ENCODE measurements around the gene UPF1.

- TF ChIP-seq POLR2A (IDR thresholded peaks at IDR 0.05; ENCODE audit: low read length), result no peak
- TF ChIP-seq, protein P1, sequence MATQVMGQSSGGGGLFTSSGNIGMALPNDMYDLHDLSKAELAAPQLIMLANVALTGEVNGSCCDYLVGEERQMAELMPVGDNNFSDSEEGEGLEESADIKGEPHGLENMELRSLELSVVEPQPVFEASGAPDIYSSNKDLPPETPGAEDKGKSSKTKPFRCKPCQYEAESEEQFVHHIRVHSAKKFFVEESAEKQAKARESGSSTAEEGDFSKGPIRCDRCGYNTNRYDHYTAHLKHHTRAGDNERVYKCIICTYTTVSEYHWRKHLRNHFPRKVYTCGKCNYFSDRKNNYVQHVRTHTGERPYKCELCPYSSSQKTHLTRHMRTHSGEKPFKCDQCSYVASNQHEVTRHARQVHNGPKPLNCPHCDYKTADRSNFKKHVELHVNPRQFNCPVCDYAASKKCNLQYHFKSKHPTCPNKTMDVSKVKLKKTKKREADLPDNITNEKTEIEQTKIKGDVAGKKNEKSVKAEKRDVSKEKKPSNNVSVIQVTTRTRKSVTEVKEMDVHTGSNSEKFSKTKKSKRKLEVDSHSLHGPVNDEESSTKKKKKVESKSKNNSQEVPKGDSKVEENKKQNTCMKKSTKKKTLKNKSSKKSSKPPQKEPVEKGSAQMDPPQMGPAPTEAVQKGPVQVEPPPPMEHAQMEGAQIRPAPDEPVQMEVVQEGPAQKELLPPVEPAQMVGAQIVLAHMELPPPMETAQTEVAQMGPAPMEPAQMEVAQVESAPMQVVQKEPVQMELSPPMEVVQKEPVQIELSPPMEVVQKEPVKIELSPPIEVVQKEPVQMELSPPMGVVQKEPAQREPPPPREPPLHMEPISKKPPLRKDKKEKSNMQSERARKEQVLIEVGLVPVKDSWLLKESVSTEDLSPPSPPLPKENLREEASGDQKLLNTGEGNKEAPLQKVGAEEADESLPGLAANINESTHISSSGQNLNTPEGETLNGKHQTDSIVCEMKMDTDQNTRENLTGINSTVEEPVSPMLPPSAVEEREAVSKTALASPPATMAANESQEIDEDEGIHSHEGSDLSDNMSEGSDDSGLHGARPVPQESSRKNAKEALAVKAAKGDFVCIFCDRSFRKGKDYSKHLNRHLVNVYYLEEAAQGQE (IDR thresholded peaks at IDR 0.05), result no peak
- no peak for TF ChIP-seq CTCF (IDR thresholded peaks at IDR 0.05)
- TF ChIP-seq USF2 (IDR thresholded peaks at IDR 0.05), result no peak
- TF ChIP-seq KDM1A (IDR thresholded peaks at IDR 0.05; ENCODE audit: low read depth), result no peak
- TF ChIP-seq RFX5 (IDR thresholded peaks at IDR 0.05), result no peak
- no peak for TF ChIP-seq TP53 (CRISPR knock-in tag; IDR thresholded peaks at IDR 0.05)
- no peak for TF ChIP-seq MAFK (IDR thresholded peaks at IDR 0.05; ENCODE audit: partially characterized antibody)
- TF ChIP-seq HDAC2 (IDR thresholded peaks at IDR 0.05), result no peak
- TF ChIP-seq HOXB13 (CRISPR knock-in tag; IDR thresholded peaks at IDR 0.05; ENCODE audit: low read depth), result no peak
- no peak for TF ChIP-seq EP300 (IDR thresholded peaks at IDR 0.05)
- no peak for TF ChIP-seq FOSL2 (IDR thresholded peaks at IDR 0.05)
- TF ChIP-seq FOSL2 (CRISPR knock-in tag; IDR thresholded peaks at IDR 0.05), result no peak
Observed at GRCh38 chr19:18908917-18909619, 77.3 kb downstream of the UPF1 start.

Data from A549 (cell line).